Mesodermal cell (in vitro differentiated cells): ENCODE measurements around the gene CELF1.

ENCODE experiments used
- H3K27ac ChIP-seq: 2 replicates; pipeline ENCODE4 v1.7.0; 2013; ENCODE audit warnings: mild to moderate bottlenecking, low read depth, low read length, moderate library complexity; ENCODE audit not compliant: severe bottlenecking
- H3K36me3 ChIP-seq: 2 replicates; pipeline ENCODE4 v1.7.1; 2013; ENCODE audit warnings: mild to moderate bottlenecking, low read length, moderate library complexity; ENCODE audit not compliant: control insufficient read depth, insufficient read depth
- H3K4me1 ChIP-seq: one replicate; pipeline ENCODE4 v1.7.1; 2013; ENCODE audit warnings: mild to moderate bottlenecking, low read length; ENCODE audit not compliant: insufficient read depth, control insufficient read depth, poor library complexity, severe bottlenecking
- H3K4me3 ChIP-seq: 2 replicates; pipeline ENCODE4 v1.7.0; 2013; ENCODE audit warnings: low read length, control low read depth, mild to moderate bottlenecking; ENCODE audit not compliant: insufficient read depth, poor library complexity, severe bottlenecking; ENCODE audit errors: extremely low read depth
- H3K9me3 ChIP-seq: 2 replicates; pipeline ENCODE4 v1.7.1; 2013; ENCODE audit warnings: mild to moderate bottlenecking, low read length, moderate library complexity; ENCODE audit not compliant: control insufficient read depth
- WGBS, 2 experiments: methylation state at CpG; one replicate each; pipeline ENCODE4 v1.1.5; 2013; ENCODE audit warnings: missing lambda C conversion rate in 2 of 2; ENCODE audit not compliant: insufficient coverage in 2 of 2; 5-methylcytosine and 5-hydroxymethylcytosine counted together

Gene CELF1

DNA sequence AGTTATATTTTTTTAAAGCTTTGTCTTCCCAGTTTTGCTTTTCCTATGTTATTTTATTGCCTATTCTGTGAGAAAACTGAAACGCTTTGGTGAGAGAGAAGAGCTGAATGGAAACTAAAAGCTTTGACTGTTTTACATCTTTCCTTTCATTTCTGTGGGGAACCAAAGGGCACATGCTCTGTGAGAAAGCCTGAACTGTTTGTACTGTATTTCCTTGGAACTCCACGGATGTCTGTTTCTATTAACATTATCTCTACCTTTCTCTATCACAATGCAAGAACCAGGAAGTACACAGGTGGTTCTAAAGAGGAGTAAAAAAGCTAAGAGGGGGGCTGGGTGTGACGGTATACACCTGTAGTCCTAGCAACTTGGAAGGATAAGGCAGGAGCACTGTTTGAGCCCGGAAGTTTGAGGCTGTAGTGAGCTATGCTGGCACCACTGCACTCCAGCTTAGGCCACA, 43.8 kb downstream of the CELF1 start:
- WGBS, 2 experiments = 92 to 100% methylated on average over 2 to 3 of the region's 4 CpGs
- H3K4me3 ChIP-seq = no peak overlapping the region
- peaks cover 29% of the 10 kb centered on the region for H3K36me3 ChIP-seq
- peak overlapping the region; percentile 4 for H3K27ac ChIP-seq
- no peaks in the 10 kb centered on the region for H3K9me3 ChIP-seq
- peaks cover 34% of the 10 kb centered on the region for H3K4me1 ChIP-seq

- Histone ChIP-seq H3K27ac (no peak overlapping the region), H3K4me1 (peaks cover 32% of the 10 kb centered on the region), H3K4me3 (no peak overlapping the region), H3K9me3 (no peaks in the 10 kb centered on the region), H3K36me3 (peaks cover 35% of the 10 kb centered on the region)
- 93 to 94% methylated on average over 6 to 8 of the region's 8 CpGs for WGBS, 2 experiments
Observed at GRCh38 chr11:47508240-47508957, 44.5 kb downstream of the CELF1 start.

DNA sequence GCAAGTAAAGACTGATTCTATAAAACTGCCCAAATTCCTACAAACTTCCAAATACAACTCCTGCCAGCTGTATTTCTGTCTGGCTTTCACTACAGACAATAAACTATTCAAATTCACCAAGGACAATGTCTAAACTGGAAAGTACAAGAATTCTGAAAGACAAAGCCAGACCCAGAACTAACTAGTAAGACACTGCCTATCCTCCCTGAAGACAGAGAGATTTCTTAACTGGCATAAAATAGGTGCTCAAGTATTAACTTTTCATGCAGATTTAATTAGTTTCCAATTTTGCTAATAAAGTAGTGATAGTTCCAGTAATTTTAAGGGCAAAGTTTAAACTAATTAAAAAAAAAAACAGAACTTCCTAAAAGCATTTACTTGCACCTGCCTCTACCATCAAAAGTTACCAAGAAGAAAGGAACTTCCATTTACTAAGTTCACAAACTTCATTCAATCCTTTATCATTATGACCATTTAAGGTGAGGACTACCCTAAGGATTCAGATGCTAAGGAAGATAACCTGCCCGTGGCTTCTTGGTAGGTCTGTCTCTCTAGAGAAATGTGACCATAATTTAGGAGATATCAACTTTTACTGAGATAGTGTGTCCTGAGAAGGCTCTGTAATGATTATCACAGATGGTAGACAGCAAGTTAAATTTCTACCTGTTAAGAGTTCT, 45.2 kb downstream of the CELF1 start:
- peaks cover 42% of the 10 kb centered on the region for H3K36me3 ChIP-seq
- WGBS, 2 experiments = 86% methylated on average over 1 of the region's 1 CpG; no CpG with 5 or more reads in 1 of the 2 experiments
- H3K4me3 ChIP-seq = no peak overlapping the region
- no peak overlapping the region for H3K27ac ChIP-seq
- no peaks in the 10 kb centered on the region for H3K9me3 ChIP-seq
- H3K4me1 ChIP-seq = peaks cover 25% of the 10 kb centered on the region

DNA sequence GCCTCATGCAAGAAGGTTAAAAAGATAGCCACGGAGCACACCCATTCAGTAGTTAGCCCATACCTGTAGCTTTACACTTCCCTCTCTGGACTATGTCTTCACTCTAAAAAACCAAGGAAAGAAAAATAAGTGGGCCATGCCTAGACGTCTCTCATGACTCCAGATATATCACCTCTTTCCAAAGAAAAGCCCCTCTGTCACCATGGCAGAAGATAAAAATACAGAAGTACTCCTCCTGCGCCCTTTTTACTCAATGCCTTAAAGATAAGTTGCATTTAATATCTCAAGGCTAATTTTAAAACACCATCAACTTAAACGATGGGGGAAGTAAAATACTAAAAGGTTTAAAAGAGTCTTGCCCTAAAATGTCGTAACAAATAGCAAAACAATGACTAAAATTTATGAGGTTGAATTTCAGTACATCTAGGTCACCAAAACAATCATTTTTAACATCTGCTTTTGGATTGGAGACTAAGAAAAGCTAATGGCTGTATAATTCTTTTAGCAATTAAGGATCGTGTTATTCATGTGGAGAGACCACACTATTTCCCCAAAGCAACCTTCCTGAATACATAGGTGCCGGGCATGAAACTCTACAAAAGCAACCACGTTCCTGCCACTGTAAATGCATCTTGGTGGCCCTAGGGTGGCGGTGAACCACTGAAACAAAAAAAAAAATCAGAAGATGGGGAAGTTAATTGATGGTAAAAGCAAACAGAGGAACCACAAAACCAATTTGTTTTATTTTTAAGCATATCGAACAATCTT, 46.0 kb downstream of the CELF1 start:
- Histone ChIP-seq H3K9me3 (no peaks in the 10 kb centered on the region), H3K36me3 (peaks cover 48% of the 10 kb centered on the region), H3K4me1 (peaks cover 19% of the 10 kb centered on the region), H3K27ac (no peak overlapping the region), H3K4me3 (no peak overlapping the region)
- 96% methylated on average over 4 to 5 of the region's 10 CpGs for WGBS, 2 experiments

DNA sequence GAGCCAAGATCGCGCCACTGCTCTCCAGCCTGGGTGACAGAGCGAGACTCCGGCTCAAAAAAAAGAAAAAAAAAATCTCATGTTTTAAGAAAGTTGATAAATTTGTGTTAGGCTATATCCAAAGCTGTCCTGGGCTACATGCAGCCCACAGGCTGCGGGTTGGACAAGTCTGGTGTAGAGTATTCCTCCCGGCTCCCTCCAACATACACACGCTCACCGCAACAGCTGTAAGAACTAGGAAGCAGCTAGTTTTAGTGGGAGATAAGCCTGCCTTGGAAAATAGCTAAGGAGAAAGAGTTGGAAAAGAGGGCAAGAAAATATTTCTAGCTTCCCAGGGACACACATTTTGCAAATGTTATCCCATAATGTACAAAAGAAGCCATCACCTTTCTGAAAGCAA, 46.6 kb downstream of the CELF1 start:
- WGBS, 2 experiments = 96 to 98% methylated on average over 4 to 5 of the region's 8 CpGs
- Histone ChIP-seq H3K9me3 (no peaks in the 10 kb centered on the region), H3K4me1 (peaks cover 16% of the 10 kb centered on the region), H3K4me3 (no peak overlapping the region), H3K27ac (no peak overlapping the region), H3K36me3 (peaks cover 49% of the 10 kb centered on the region)

DNA sequence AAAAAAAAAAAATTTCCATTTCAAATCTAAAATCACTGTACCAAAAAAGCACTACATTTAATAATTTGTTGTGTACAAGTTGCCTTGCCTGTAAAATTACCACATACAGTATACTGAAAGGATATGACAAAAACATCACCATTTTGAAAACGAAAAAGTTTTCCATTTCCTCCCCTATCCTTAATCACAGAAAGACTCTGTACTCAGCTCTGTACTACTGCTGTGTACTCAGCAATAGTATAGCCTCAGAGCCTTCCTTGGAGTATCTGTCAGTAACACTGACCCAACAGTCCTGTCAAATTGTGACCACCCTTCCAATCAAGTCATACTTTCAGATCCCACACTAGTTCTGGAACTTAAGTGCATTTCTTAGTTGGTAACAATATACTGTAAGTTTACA, 48.0 kb downstream of the CELF1 start:
- WGBS, 2 experiments = 88 to 100% methylated on average over 1 of the region's 1 CpG
- peaks cover 17% of the 10 kb centered on the region for H3K4me1 ChIP-seq
- no peak overlapping the region for H3K4me3 ChIP-seq
- H3K9me3 ChIP-seq = no peaks in the 10 kb centered on the region
- H3K36me3 ChIP-seq = peaks cover 51% of the 10 kb centered on the region
- H3K27ac ChIP-seq = no peak overlapping the region

DNA sequence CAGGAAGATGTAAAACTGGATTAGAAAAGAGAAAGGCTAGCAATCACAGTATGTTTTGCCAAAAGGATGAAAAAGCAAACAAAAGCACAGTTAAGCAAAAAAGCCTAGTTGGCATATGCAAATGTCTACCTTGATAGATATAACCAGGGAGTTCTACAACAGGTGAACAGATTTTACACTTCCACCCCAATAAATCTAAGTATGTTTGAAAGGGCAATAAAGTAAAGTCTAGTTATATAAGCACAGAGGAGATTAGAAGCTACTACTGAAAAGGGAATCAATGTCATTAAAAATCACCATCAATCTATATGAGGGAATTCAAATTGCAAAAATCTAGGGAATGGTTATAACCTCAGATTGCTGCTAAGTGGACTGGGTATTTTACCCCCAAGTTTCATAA, 49.7 kb downstream of the CELF1 start:
- no peaks in the 10 kb centered on the region for H3K9me3 ChIP-seq
- peaks cover 63% of the 10 kb centered on the region for H3K36me3 ChIP-seq
- H3K4me3 ChIP-seq = no peak overlapping the region
- no peak overlapping the region for H3K27ac ChIP-seq
- peaks cover 5% of the 10 kb centered on the region for H3K4me1 ChIP-seq

DNA sequence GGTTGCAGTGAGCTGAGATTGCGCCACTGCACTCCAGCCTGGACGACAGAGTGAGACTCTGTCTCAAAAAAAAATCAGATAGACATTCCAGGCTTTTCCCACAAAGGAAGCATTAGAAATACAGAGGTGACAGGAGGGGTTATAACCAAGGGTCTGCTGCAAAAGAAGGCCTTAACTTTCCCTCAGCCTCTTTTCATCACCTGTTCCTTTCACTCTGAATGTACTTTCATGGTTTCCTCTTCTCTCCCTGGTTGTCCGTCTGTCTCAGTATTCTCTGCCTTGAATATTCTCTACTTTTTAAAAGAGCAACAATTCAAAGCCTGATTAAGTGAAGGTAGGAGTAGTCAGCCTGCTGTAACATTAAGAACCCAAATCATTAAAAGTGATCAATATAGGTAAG, 50.2 kb downstream of the CELF1 start:
- no peaks in the 10 kb centered on the region for H3K9me3 ChIP-seq
- peaks cover 2% of the 10 kb centered on the region for H3K4me1 ChIP-seq
- peaks cover 67% of the 10 kb centered on the region for H3K36me3 ChIP-seq
- WGBS, 2 experiments = 100% methylated on average over 1 of the region's 3 CpGs; no CpG with 5 or more reads in 1 of the 2 experiments
- H3K27ac ChIP-seq = no peak overlapping the region
- no peak overlapping the region for H3K4me3 ChIP-seq

GRCh38 chr11:47501101-47501500, 51.8 kb downstream of the CELF1 start:
- WGBS, 2 experiments = 87 to 90% methylated on average over 4 of the region's 5 CpGs
- H3K9me3 ChIP-seq = no peaks in the 10 kb centered on the region
- peaks cover 78% of the 10 kb centered on the region for H3K36me3 ChIP-seq
- peaks cover 2% of the 10 kb centered on the region for H3K4me1 ChIP-seq
- H3K27ac ChIP-seq = no peak overlapping the region
- no peak overlapping the region for H3K4me3 ChIP-seq

- Histone ChIP-seq H3K36me3 (peaks cover 82% of the 10 kb centered on the region), H3K27ac (no peak overlapping the region), H3K9me3 (no peaks in the 10 kb centered on the region), H3K4me3 (no peak overlapping the region), H3K4me1 (peaks cover 2% of the 10 kb centered on the region)
Observed at GRCh38 chr11:47500121-47500520, 52.8 kb downstream of the CELF1 start.
